ENCODE data around the gene TMEM222.
A peak's percentile ranks its signal among the peaks of the same experiment; 100 is the strongest.

The TMEM222 gene

GRCh38 chr1:27306892-27307761 is 14.8 kb upstream of the TMEM222 start:
- DNase-seq = no peak

- DNase-seq = no peak
Observed at GRCh38 chr1:27307874-27308598, 13.9 kb upstream of the TMEM222 start.

- DNase-seq = no peak
Observed at GRCh38 chr1:27314169-27314568, 7.8 kb upstream of the TMEM222 start.

GRCh38 chr1:27314737-27315136 is 7.2 kb upstream of the TMEM222 start:
- no peak for DNase-seq

- DNase-seq = no peak
Observed at GRCh38 chr1:27316860-27317259, 5.1 kb upstream of the TMEM222 start.

- no peak for DNase-seq
Observed at GRCh38 chr1:27318136-27318535, 3.8 kb upstream of the TMEM222 start.

GRCh38 chr1:27318596-27318995 is 3.4 kb upstream of the TMEM222 start:
- no peak for DNase-seq

- no peak for DNase-seq
Observed at GRCh38 chr1:27322569-27323240, 742 bp downstream of the TMEM222 start.

GRCh38 chr1:27325286-27325685 is 3.3 kb downstream of the TMEM222 start:
- DNase-seq = no peak

- DNase-seq = no peak
Observed at GRCh38 chr1:27327964-27328363, 6.0 kb downstream of the TMEM222 start.

GRCh38 chr1:27330786-27331185 is 8.8 kb downstream of the TMEM222 start:
- DNase-seq = no peak

- DNase-seq = no peak
Observed at GRCh38 chr1:27331426-27331825, 9.5 kb downstream of the TMEM222 start.

GRCh38 chr1:27331922-27332321 is 10.0 kb downstream of the TMEM222 start:
- no peak for DNase-seq

- peak; percentile 18 for DNase-seq
Observed at GRCh38 chr1:27332536-27333281, 10.7 kb downstream of the TMEM222 start.

GRCh38 chr1:27333717-27334279 is 11.8 kb downstream of the TMEM222 start:
- no peak for DNase-seq

GRCh38 chr1:27335506-27336422 is 13.8 kb downstream of the TMEM222 start:
- no peak for DNase-seq

GRCh38 chr1:27336756-27337155 is 14.8 kb downstream of the TMEM222 start:
- no peak for DNase-seq

- no peak for DNase-seq
Observed at GRCh38 chr1:27338751-27339150, 16.8 kb downstream of the TMEM222 start.

GRCh38 chr1:27339213-27339612 is 17.2 kb downstream of the TMEM222 start:
- DNase-seq = no peak

- peak; percentile 82 for DNase-seq
Observed at GRCh38 chr1:27341525-27342252, 19.7 kb downstream of the TMEM222 start, which contains the start of gene SYTL1. TSS of gene SYTL1 (plus strand) at chr1:27342022. CDS start at chr1:27345335, 3,313 bp downstream.

GRCh38 chr1:27342391-27342777 is 20.4 kb downstream of the TMEM222 start:
- DNase-seq = no peak
